GM21717 (cell line): ENCODE results near the gene AOX1.
"Not testable (repeated sequence)": the region's sequence is repeated elsewhere in the genome, so short reads cannot be mapped to it uniquely, and the experiment has no call there.

Experiments
- ATAC-seq: cut with Tn5 transposase; IDR thresholded peaks from one replicate; pipeline ENCODE4 v1.9.1; 2021; ENCODE audit warnings: mild to moderate bottlenecking, moderate library complexity; ENCODE audit not compliant: unreplicated experiment

The AOX1 gene

DNA sequence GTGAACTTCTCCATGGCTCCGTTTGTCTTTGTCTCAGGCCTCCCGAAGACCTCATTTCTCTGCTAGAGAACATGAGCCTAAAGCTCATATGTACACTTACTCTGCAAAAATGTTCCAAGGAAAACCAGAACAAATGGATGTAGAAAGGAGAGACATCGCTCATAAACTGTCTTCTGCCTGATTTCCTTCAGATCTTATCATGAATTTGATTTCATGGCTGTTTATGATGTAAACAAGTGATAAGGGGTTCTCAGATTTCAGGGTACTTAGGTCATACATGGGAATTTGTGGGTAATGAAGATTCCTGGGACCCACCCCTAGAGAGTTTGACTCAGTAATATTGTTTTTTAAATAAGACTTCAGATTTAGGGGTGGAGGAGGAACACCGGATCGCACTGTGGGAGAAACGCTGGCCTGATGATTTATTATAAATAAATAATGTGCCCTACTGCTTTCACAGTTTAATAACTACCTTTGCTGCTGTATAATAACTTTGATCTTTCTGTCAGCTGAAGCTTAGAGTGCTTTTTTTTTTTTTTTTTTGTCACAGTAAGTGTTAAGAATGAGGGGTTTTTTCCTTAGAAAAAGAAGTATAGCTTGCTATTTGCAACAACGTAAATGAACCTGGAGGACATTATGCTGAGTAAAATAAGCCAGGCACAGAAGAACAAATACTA is 14.9 kb downstream of the AOX1 start:
- no peak for ATAC-seq

DNA sequence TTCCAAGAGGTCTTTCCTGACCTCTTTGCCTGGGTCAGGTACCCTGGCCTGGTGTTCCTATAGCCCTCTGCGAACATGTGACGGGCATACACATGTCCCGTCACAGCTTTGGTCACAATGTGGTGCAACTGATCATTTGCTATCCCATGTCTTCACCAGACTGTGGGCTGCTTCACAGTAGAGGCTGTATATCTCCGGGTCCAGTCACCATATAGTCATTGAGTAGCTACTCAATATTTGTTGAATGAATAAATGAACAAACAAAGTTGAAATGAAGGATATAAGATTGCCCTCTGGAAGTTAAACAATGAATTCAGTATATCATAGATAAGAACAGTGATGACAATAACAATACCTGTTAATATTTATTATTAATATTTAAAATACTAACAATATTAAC is 16.8 kb downstream of the AOX1 start:
- no peak for ATAC-seq

DNA sequence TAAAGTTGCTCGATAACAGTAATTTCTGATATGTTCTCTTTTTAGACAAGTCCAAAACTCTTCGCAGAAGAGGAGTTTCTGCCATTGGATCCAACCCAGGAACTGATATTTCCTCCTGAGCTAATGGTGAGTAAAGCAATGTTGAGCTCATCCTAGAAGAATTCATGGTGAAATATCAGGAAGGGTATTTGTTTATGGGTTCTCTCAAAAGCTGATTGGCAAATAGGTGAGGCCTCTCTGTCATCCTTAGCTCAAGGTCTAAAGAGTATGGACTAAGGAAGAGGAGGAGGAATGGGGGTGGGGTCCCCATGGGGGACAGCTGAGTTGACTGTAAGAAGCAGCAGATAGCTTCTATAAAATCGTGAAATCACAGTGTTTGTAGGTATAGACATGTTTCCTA is 18.2 kb downstream of the AOX1 start:
- ATAC-seq, result no peak

DNA sequence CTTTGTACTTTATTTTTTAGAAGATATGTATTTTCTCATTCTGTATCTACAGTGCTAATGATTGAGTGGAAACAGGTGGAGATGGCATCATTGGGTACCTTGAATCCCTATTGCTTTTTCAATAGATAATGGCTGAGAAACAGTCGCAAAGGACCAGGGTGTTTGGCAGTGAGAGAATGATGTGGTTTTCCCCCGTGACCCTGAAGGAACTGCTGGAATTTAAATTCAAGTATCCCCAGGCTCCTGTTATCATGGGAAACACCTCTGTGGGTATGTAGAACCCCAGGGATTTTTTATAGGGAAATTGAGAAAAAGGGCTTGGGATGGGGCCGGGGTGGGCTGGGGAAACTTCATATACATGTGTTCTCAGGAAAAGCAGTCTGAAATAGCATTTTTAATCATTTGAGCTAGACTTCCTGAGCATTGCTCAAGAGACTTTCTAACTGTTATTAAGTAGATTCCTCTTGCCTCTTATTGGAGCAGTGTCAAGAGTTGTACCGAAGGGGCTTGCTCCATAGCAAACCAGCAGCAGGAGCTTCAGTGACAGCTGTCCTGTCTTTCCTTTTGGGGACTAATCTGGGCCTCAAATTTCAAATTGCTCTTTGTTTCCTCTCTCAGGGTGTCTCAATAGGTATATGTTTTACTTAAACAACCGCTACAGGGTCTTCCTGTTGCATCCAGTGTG is 18.9 kb downstream of the AOX1 start:
- no peak for ATAC-seq

DNA sequence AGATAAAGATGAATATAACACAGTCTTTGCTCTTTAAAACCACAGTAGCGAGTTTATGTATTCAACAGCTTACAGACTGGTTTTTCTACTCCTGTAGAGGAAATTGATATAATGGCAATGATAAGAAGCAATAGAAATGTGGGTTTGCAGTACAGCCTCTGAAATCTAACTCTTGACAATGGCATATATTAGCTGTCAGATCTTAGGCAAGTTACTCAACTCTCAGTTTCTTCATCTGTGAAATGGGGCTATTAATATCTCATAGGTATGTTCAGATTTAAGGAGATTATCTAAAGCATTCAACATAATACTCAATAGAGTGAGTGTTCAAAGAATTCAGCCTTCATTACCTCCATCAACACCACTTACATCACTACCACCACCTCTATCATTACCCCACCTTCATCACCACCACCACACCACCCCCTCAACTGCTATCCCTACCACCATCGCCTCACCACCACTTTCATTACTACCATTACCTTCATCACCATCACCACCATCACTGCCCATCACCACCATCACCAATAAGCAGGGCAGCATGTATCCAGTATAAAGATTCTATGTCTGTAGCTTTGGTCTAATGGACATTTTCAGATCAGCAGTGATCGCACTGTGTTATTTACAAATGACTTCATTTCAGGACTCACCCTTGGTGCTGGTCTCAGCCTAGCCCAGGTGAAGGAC is 22.7 kb downstream of the AOX1 start:
- ATAC-seq, result no peak

DNA sequence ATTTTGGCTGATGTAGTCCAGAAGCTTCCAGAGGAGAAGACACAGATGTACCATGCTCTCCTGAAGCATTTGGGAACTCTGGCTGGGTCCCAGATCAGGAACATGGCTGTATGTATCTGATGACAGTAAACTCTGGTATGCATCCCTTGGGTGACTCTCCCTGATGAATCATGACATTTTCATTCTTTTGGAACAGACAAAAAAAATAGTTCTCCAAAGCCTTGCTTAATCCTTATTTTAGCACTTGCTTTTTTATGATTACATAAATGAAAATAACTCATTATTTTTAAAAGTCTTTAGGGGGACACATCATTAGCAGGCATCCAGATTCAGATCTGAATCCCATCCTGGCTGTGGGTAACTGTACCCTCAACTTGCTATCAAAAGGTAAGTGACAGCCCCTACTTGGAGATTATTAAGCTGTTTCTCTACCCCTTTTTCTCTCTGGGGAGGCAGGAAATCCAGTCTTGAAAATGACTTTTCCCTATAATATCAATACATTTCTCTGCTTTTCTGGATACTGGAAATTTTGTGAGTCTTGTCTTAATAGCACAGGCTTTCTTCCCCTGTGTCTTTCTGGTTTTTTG is 23.3 kb downstream of the AOX1 start:
- ATAC-seq, result no peak

DNA sequence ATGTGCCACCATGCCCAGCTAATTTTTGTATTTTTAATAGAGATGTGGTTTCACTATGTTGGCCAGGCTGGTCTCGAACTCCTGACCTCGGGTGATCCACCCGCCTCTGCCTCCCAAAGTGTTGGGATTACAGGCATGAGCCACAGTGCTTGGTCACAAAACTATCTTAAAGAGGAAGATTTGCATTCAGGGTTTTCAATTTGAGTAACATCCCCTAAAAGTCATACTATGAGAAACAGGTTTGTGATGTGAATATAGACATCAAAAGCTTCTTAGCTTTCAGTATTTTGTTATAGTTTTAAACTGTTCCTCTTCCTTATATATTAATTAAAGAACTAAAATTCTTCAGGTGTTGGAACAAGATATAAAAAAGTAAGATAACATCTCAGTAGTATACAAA is 24.4 kb downstream of the AOX1 start:
- ATAC-seq, result not testable (repeated sequence)

DNA sequence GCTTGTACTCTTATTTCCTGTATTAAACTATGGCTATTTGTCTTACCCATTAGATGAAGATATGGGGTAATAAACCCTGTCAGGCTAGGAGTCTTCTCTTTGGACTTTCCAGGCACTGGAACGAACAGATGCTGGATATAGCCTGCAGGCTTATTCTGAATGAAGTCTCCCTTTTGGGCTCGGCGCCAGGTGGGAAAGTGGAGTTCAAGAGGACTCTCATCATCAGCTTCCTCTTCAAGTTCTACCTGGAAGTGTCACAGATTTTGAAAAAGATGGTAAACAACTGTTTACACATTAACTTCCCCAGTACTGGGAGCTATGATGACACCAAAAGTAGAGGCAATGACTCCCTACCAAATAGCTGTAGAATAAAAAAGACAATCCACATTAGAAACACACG is 27.9 kb downstream of the AOX1 start:
- no peak for ATAC-seq

DNA sequence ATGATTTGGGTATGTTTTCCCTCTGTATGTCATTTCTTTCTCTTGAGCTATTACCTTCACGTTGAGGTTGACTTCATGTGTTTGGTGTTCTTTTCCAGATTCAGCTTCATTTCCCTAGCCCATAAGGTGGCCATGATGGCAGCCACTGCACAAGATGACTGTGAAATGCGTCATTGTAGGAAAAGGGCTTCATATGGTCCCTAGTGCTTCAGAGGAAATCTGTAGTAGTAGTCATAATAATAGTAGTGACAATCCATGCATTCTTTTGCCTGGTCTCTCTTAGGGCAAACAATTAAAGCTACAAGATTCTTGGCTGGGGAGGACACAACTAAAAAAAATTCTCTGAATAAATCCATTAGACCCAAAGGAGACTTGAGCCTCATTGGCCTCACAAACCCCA is 28.4 kb downstream of the AOX1 start:
- no peak for ATAC-seq

DNA sequence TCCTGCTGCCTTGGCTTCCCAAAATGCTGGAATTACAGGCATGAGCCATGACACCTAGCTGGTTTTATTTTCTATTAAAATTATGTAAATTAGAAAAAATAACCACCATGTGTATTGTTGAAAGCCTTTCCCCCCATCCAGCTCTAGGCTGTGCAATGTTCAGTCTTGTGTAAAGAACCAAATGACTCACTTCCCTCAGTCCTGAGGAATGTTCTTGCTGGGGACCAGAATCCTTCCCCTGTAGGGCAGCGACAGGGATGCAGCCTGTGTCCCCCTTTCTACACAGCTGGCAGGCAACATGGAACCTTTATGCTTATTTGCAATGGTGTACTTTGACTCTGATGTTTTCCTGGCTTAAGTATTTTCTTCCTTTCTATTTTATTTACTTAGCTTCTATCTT is 29.4 kb downstream of the AOX1 start:
- ATAC-seq, result no peak

DNA sequence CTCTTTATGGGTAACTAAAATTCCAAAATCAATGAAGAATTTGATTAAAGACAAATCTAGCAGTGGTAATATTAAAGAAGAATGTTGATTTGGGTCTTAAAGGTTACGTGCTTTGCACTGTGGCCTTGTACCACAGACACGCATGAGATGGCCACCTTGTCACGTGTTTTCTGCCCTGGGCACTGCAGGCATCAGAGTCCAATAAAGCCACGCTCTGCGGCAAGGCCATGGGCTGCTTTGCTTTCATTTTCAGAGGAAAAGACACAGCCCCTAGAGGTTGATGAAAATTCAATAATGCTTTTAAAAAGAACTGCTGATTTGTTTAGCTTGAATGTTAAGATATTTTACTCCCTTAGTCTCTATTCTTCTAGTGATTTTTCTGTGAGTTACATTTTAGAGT is 30.4 kb downstream of the AOX1 start:
- ATAC-seq, result no peak

DNA sequence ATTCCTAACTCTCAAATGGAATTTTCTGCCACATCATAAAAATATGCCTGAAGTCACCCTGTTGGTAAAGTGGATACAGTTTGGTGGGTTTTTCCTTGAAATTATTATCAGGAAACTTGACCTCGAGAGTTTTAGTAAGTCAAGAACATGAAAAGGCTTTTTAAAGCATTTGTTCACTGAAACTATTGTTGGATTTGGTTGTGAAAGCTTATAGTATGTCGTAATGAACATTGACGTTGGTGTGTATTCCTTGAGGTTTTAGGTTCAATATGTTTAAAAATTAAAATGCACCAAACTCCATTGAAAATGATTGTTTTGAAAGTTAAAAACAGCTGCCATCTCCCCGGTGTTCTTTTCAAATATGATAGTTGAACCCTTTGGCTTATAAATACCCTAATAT is 30.8 kb downstream of the AOX1 start:
- ATAC-seq, result no peak

DNA sequence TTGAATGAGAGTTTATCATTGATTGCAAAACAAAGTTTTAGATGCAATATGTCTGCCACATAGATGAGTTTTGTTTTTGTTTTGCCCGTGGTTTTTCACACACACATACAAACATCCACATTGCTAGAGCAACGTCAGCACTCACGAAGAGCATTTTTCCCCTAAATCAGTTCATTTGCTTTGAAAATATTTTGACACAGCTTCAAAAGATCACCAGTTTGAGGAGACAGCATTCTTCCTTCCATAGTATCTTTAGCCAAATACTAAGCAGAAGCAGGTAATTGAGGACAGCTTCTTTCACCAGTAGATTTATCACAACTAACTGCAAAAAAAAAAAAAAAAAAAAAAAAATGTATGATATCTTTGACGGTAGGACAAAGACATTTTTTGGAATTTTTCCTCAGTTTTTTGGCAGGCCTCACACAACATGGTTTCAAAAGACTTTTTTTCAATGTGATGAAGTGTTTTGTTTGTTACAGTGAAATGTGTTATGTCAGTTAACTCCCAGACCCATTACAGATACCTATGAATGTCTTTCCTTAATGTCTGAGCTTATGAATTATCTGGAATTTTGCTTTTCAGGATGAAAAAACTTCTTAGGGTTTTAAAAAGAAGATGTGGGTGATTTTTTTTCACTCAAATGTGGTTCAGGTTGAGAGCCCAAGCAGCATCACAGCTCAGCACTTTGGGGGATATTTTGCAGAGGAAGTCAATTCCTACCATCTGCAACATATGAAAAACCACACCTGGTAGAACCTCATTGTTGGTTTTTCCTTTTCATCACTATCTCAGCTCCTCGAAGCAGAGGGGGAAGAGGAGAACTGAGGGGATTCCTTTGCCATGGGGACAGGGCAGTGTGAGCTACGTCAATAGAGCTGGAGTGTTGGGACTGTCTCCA is 31.6 kb downstream of the AOX1 start:
- peak; percentile 34 for ATAC-seq

DNA sequence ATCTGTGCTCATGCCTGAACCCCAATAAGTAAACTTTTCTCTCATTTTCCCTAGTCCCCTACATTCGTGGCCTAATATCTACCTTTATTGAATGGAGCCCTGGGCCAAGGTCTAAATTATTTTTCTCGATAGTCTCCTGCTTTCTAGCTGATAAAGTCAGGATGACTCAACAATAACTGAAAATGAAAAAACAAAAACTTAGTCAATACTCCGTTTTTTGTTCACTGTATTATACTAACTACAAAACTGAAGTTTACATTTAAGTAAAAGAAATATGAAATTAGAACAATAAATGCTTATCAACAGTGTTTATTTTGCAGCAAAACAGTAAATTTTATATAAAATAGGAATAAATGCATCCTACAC is 32.2 kb downstream of the AOX1 start:
- ATAC-seq, result no peak

DNA sequence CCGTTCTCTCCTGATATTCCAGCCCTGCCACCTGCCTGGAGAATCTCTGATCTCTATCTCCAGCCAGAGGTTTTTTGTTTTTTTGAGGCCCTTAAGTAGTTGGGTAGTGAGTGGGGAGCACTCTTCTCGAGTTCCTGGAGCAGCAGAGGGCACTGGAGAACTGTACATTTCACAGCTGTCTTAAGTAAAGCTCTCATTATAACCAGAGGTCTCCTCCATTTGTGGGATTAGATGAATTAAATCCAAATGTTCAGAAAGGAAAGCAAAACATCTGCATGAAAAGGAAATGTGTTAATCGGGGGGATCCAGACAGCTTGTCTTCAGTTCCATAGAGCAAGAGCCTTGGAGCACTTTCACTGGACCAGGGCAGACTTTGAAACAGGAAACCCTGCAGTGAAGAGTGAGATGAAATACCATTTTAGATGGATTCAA is 32.8 kb downstream of the AOX1 start:
- no peak for ATAC-seq

DNA sequence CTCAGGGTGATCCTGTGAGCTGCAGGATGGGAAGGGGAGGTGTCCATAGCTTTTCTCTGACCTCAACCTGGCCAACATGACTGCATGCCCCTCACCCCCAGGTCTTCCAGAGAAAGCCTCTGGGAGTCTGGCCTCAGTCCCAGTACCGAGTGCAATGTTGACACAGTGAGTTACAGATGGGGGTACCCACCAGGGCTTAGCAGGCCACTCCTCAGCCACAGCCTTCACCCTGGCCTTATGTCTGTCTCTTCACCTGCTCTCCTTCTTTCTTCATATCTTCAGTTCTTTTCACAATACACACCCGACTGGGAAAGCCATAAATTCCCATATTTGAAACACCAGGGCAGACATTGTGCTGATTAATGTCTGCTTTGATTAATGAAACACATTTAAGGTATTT is 33.5 kb downstream of the AOX1 start:
- no peak for ATAC-seq

DNA sequence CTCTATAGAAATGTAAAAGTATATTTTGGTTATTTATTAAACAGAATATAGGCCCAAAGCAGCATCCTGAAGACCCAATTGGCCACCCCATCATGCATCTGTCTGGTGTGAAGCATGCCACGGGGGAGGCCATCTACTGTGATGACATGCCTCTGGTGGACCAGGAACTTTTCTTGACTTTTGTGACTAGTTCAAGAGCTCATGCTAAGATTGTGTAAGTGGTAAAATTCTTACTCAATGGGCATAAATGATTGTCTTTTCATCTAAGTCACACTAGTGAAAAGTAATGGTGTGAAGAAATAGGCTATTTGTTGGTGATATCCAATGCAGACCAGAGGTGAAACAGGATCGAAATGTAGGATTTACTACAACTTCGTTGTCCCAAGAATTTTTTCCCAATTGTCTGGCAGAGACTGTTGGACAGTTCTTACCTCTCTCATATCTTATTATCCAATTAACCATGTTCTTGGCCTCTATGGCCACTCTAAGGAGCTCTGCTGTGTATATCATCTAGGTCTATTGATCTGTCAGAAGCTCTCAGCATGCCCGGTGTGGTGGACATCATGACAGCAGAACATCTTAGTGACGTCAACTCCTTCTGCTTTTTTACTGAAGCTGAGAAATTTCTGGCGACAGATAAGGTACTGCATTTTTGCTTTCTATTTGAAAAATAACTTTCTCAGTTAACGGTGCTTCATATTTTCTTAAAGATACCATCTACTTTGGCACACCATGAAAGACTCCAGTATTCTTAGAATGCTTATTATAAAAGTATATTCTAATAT is 35.0 kb downstream of the AOX1 start:
- ATAC-seq, result no peak

DNA sequence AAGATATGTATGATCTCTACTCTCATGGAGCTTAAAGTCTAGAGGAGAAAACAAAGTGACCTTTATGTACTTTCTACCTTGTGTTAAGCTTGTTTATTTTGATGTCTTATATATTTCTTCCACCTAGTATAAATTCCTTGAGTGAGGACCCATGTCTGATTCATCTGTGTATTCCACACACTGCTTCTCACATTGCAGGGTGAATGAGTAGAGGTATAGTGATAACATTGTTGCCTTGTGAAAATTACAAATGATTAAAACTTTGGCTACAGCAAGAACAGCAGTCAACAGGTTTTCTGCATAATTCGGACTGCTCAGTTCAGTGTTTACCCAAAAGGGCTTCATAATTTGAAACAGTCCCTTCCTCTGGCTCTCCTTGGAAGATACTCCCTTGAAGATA is 36.3 kb downstream of the AOX1 start:
- no peak for ATAC-seq

DNA sequence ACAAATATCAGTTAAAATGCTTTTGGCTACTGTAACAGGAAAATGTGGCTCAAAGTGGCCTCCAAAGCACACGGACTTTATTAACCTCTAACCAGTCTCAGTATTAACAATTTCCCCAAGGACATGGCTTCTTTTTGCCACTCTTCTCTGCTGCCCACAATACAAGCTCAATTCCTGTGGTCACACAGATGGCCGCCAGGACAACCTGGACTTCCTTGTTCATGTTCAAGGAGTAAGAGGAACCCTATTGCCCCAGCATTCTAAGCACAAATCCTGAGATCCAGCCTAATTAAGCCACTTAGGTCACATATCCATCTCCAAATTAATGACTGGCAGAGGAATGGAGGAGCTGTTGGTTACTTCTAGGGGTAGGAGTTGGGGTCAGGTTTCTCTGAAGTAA is 38.2 kb downstream of the AOX1 start:
- no peak for ATAC-seq

DNA sequence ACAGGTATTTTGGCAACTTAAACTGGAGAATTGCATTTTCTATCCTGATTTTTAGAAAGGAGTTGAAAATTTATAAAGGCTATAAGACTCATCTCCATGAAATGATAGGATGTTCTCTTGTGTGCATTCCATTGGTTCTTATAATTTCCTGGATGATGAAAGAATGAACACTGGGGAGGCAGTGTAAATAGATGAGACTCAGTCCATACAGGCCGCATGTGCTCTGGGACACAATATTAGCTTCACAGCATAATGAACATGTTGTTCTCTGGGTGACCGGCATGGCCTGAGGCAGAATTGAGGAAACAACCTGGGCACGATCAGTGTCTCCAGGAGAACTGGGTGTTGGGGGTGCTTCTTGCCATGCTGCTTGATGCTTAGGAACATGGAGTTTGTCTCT is 38.8 kb downstream of the AOX1 start:
- ATAC-seq, result no peak
